Measurements from ENCODE around the gene TIGD2. TPM values are rescaled to one million over a fixed set of nuclear protein-coding genes. Genes with fewer than 3 reads are reported as not detected.

Gene TIGD2
- polyA plus RNA-seq, 1 experiment = 9.3 TPM

GRCh38 chr4:89109841-89110540 lies 1.3 kb upstream of the TIGD2 start:
- ChIA-PET CTCF (interaction anchor here (0.6 to 0.7 kb wide), 3 partner anchors 8 to 22 kb away, joined by 3 read pairs; no protein-coding TSS in a partner anchor), POLR2A (no interaction called here)
- H3K9me3 ChIP-seq (ENCODE audit: control insufficient read depth, insufficient read depth, low read length) = peaks cover 5% of the 10 kb centered on the region; the same call in 1 of the 2 replicates
- TF ChIP-seq CTCF (IDR thresholded peaks at IDR 0.05; ENCODE audit: low read depth, low read length) = no peak
- peaks cover 26% of the 10 kb centered on the region for H3K27me3 ChIP-seq (ENCODE audit: control insufficient read depth, insufficient read depth, low read length)
- H3K4me3 ChIP-seq (ENCODE audit: low read depth, low read length) = peak overlapping the region; percentile 69; the same call in 1 of the 2 replicates
- no peak overlapping the region for H3K27ac ChIP-seq (ENCODE audit: low read depth, low read length)
- DNase-seq (ENCODE audit: low read depth, low spot score) = no peak

GRCh38 chr4:89110541-89110985 lies 770 bp upstream of the TIGD2 start:
- no peak for DNase-seq (ENCODE audit: low read depth, low spot score)
- Histone ChIP-seq H3K9me3 (ENCODE audit: control insufficient read depth, insufficient read depth, low read length) (peaks cover 5% of the 10 kb centered on the region; the same call in 1 of the 2 replicates), H3K4me3 (ENCODE audit: low read depth, low read length) (peak overlapping the region; percentile 69), H3K27ac (ENCODE audit: low read depth, low read length) (no peak overlapping the region), H3K27me3 (ENCODE audit: control insufficient read depth, insufficient read depth, low read length) (peaks cover 25% of the 10 kb centered on the region)
- no peak for TF ChIP-seq CTCF (IDR thresholded peaks at IDR 0.05; ENCODE audit: low read depth, low read length)
- ChIA-PET CTCF (interaction anchor here (0.6 to 0.7 kb wide), 3 partner anchors 9 to 22 kb away, joined by 3 read pairs; no protein-coding TSS in a partner anchor), POLR2A (no interaction called here)

- TF ChIP-seq CTCF (IDR thresholded peaks at IDR 0.05; ENCODE audit: low read depth, low read length) = no peak
- H3K4me3 ChIP-seq (ENCODE audit: low read depth, low read length) = peak overlapping the region; percentile 85
- peak; percentile 73 for DNase-seq (ENCODE audit: low read depth, low spot score)
- ChIA-PET POLR2A (no interaction called here), CTCF (interaction anchor here (0.7 to 1.0 kb wide), 2 partner anchors 11 to 15 kb away, joined by 3 to 5 read pairs; no protein-coding TSS in a partner anchor)
- peaks cover 25% of the 10 kb centered on the region for H3K27me3 ChIP-seq (ENCODE audit: control insufficient read depth, insufficient read depth, low read length)
- peak overlapping the region; percentile 75 for H3K27ac ChIP-seq (ENCODE audit: low read depth, low read length)
- H3K9me3 ChIP-seq (ENCODE audit: control insufficient read depth, insufficient read depth, low read length) = peaks cover 5% of the 10 kb centered on the region; the same call in 1 of the 2 replicates
Observed at GRCh38 chr4:89111833-89112563, 665 bp downstream of the TIGD2 start.

GRCh38 chr4:89113415-89113814 lies 2.1 kb downstream of the TIGD2 start:
- DNase-seq (ENCODE audit: low read depth, low spot score) = no peak
- peaks cover 5% of the 10 kb centered on the region; the same call in 1 of the 2 replicates for H3K9me3 ChIP-seq (ENCODE audit: control insufficient read depth, insufficient read depth, low read length)
- TF ChIP-seq CTCF (IDR thresholded peaks at IDR 0.05; ENCODE audit: low read depth, low read length) = no peak
- ChIA-PET POLR2A (no interaction called here), CTCF (interaction anchor here (1.1 kb wide), 1 partner anchor 574 kb away, joined by 3 read pairs; no protein-coding TSS in a partner anchor)
- no peak overlapping the region for H3K4me3 ChIP-seq (ENCODE audit: low read depth, low read length)
- H3K27me3 ChIP-seq (ENCODE audit: control insufficient read depth, insufficient read depth, low read length) = peaks cover 20% of the 10 kb centered on the region
- no peak overlapping the region for H3K27ac ChIP-seq (ENCODE audit: low read depth, low read length)

All from AG04450 (cell line).